NCI-H69 (cell line): ENCODE data around the gene MYH10.

Experiments
- DNase-seq: peaks from one replicate; lab custom pipeline; 2025; lab: John Stamatoyannopoulos, UW

The MYH10 gene

GRCh38 chr17:8494506-8495111 is 135.9 kb downstream of the MYH10 start:
- DNase-seq, result no peak

GRCh38 chr17:8494021-8494420 is 136.5 kb downstream of the MYH10 start:
- no peak for DNase-seq

- no peak for DNase-seq
These were observed 138.4 kb downstream of the MYH10 start for GRCh38 chr17:8492121-8492520.

- DNase-seq, result no peak
These were observed 140.1 kb downstream of the MYH10 start for GRCh38 chr17:8490256-8491023.

- no peak for DNase-seq
These were observed 140.7 kb downstream of the MYH10 start for GRCh38 chr17:8489841-8490240.

- no peak for DNase-seq
These were observed 141.6 kb downstream of the MYH10 start for GRCh38 chr17:8488901-8489300.

- DNase-seq, result no peak
These were observed 142.0 kb downstream of the MYH10 start for GRCh38 chr17:8488491-8488890.

GRCh38 chr17:8487743-8488142 is 142.8 kb downstream of the MYH10 start:
- DNase-seq, result no peak

GRCh38 chr17:8487130-8487645 is 143.3 kb downstream of the MYH10 start:
- no peak for DNase-seq

GRCh38 chr17:8485491-8485890 is 145.0 kb downstream of the MYH10 start:
- DNase-seq, result no peak

GRCh38 chr17:8484465-8484864 is 146.1 kb downstream of the MYH10 start:
- DNase-seq, result no peak

GRCh38 chr17:8482546-8482945 is 148.0 kb downstream of the MYH10 start:
- no peak for DNase-seq

GRCh38 chr17:8481703-8482102 is 148.8 kb downstream of the MYH10 start:
- no peak for DNase-seq

GRCh38 chr17:8481089-8481488 is 149.4 kb downstream of the MYH10 start:
- peak; percentile 13 for DNase-seq

- no peak for DNase-seq
These were observed 150.2 kb downstream of the MYH10 start for GRCh38 chr17:8480011-8480976.

GRCh38 chr17:8479431-8479947 is 151.0 kb downstream of the MYH10 start:
- DNase-seq, result no peak

- DNase-seq, result no peak
These were observed 152.6 kb downstream of the MYH10 start for GRCh38 chr17:8477715-8478441.

GRCh38 chr17:8477171-8477570 is 153.4 kb downstream of the MYH10 start:
- DNase-seq, result no peak

- no peak for DNase-seq
These were observed 153.8 kb downstream of the MYH10 start for GRCh38 chr17:8476741-8477140.

- no peak for DNase-seq
These were observed 154.7 kb downstream of the MYH10 start for GRCh38 chr17:8475781-8476180.

GRCh38 chr17:8475227-8475626 is 155.3 kb downstream of the MYH10 start:
- DNase-seq, result no peak
